ENCODE results near the gene KRTAP10-7. TPM values are rescaled to one million over a fixed set of nuclear protein-coding genes. Genes with fewer than 3 reads are reported as not detected.
A peak's percentile ranks its signal among the peaks of the same experiment; 100 is the strongest.

KRTAP10-7 gene
- total and polyA plus RNA-seq, 9 of the 15 experiments (the other 6 are each of a cell fraction or from before 2014, with no cell fraction given), result not detected

- ATAC-seq, result no peak
- ChIA-PET CTCF (ENCODE audit: low intra/inter-chr PET ratio) (no interaction called here), POLR2A (interaction anchor here (0.6 kb wide), 1 partner anchor 11 kb away, joined by 3 read pairs; no protein-coding TSS in a partner anchor)
- FAIRE-seq, result no peak
- H3K79me2 ChIP-seq (ENCODE audit: control insufficient read depth, insufficient read depth, low read length), result no peaks in the 10 kb centered on the region
- no peaks in the 10 kb centered on the region; the same call in 1 of the 2 replicates for H3K9me3 ChIP-seq (replicated peaks; ENCODE audit: control insufficient read depth, insufficient read depth, low read depth, low read length)
- no TSS peak for BruUV-seq (replicated peaks)
- peaks cover 9 to 43% of the 10 kb centered on the region in 2 experiments; a peak in 4 of 5 replicates for H3K27me3 ChIP-seq (ENCODE audit: control insufficient read depth in 2 of 2, insufficient read depth in 2 of 2, low read length in 2 of 2)
- TF ChIP-seq ZNF75A (CRISPR knock-in tag; IDR thresholded peaks at IDR 0.05) (no peak), BHLHE40 (IDR thresholded peaks at IDR 0.05; ENCODE audit: low read length) (0 out of 2 replicates have a peak, but pooled peaks have one; percentile 14), E2F1 (CRISPR knock-in tag; IDR thresholded peaks at IDR 0.05) (no peak), ZNF280A (IDR thresholded peaks at IDR 0.05; ENCODE audit: low read depth, partially characterized antibody) (no peak), HOXB6 (CRISPR knock-in tag; IDR thresholded peaks at IDR 0.05; ENCODE audit: borderline replicate concordance) (no peak), RBFOX2 (IDR thresholded peaks at IDR 0.05; ENCODE audit: low read depth, low read length) (no peak)
- no peaks in the 10 kb centered on the region for H3K36me3 ChIP-seq (ENCODE audit: control insufficient read depth, insufficient read depth, low read length)
- H3K27ac ChIP-seq (ENCODE audit: extremely low read depth, low read depth, low read length), result no peak overlapping the region
- H3K4me3 ChIP-seq, result no peak overlapping the region
- no peaks in the 10 kb centered on the region for H3K9me1 ChIP-seq (ENCODE audit: control insufficient read depth, insufficient read depth, low read length)
- intact Hi-C loops (cut with micrococcal nuclease) (no loop called here), in situ Hi-C loops (cut with MboI) (no loop called here)
- no peaks in the 10 kb centered on the region for H4K20me1 ChIP-seq (replicated peaks; ENCODE audit: control insufficient read depth, insufficient read depth, low read length)
- no peak for DNase-seq (ENCODE audit: extremely low read depth in 1 of 4, low spot score in 3 of 4)
- H3K9ac ChIP-seq (ENCODE audit: insufficient read depth in 1 of 2, low read depth in 2 of 2, low read length in 2 of 2), result no peak overlapping the region
- H2AFZ ChIP-seq (ENCODE audit: low read depth, low read length), result no peak overlapping the region
- H3K4me2 ChIP-seq (ENCODE audit: insufficient read depth, low read length), result no peak overlapping the region
- WGBS (ENCODE audit: insufficient coverage, low coverage, missing lambda C conversion rate), result 0% methylated on average over 8 of the region's 8 CpGs
- H3K4me1 ChIP-seq (replicated peaks in 1 of 2; ENCODE audit: control insufficient read depth in 2 of 2, insufficient read depth in 2 of 2, low read length in 2 of 2), result peaks cover 0 to 16% of the 10 kb centered on the region in 2 experiments; a peak in 1 of 5 replicates
Observed at GRCh38 chr21:44603911-44604310, 3.5 kb downstream of the KRTAP10-7 start.
